Liver (tissue), 9 donors: ENCODE measurements around the gene UGT1A5. TPM values are rescaled to one million over a fixed set of nuclear protein-coding genes. Genes with fewer than 3 reads are reported as not detected.

Experiments used
- DNase-seq: peaks from one replicate; pipeline ENCODE4 v3.0.0-alpha.2; 2017; ENCODE audit warnings: low spot score
- H3K27ac ChIP-seq, 2 donors: one replicate each; pipeline ENCODE4 v1.7.0; 2013; ENCODE audit warnings: inconsistent platforms in 2 of 2, low read length in 2 of 2, control low read depth in 1 of 2, low read depth in 1 of 2, mild to moderate bottlenecking in 1 of 2
- H3K27me3 ChIP-seq, 4 donors: one replicate each; pipeline versions ENCODE4 v1.6.1 to v1.7.0; 2013; ENCODE audit warnings: low read length in 3 of 4, inconsistent platforms in 1 of 4, mild to moderate bottlenecking in 1 of 4, moderate library complexity in 1 of 4; ENCODE audit not compliant: control insufficient read depth in 4 of 4, insufficient read depth in 4 of 4
- H3K36me3 ChIP-seq, 4 donors: one replicate each; pipeline versions ENCODE4 v1.6.1 to v1.7.0; 2013; ENCODE audit warnings: low read length in 3 of 4, mild to moderate bottlenecking in 3 of 4, low read depth in 1 of 4, moderate library complexity in 1 of 4; ENCODE audit not compliant: control insufficient read depth in 4 of 4, insufficient read depth in 3 of 4
- H3K4me1 ChIP-seq, 4 donors: one replicate each; pipeline versions ENCODE4 v1.6.1 to v1.7.0; 2013; ENCODE audit warnings: low read length in 3 of 4, mild to moderate bottlenecking in 3 of 4, moderate library complexity in 1 of 4; ENCODE audit not compliant: control insufficient read depth in 4 of 4, insufficient read depth in 4 of 4
- H3K4me3 ChIP-seq, 3 donors: one replicate each; pipeline versions ENCODE4 v1.6.1 to v1.7.0; 2013; ENCODE audit warnings: low read length in 3 of 3, control low read depth in 1 of 3, low read depth in 1 of 3, mild to moderate bottlenecking in 1 of 3
- H3K9ac ChIP-seq, 2 donors: one replicate each; pipeline ENCODE4 v1.7.0; 2013; ENCODE audit warnings: low read length in 2 of 2, mild to moderate bottlenecking in 2 of 2, moderate library complexity in 2 of 2, control low read depth in 1 of 2, low read depth in 1 of 2
- H3K9me3 ChIP-seq, 4 donors: one replicate each; pipeline versions ENCODE4 v1.6.1 to v1.7.0; 2013; ENCODE audit warnings: low read length in 3 of 4; ENCODE audit not compliant: control insufficient read depth in 4 of 4
- ATF3 ChIP-seq: IDR thresholded peaks from 2 replicates; pipeline ENCODE4 v1.6.1; 2016; ENCODE audit warnings: antibody characterized with exemption
- CTCF ChIP-seq: fragments of 150-350 bp; IDR thresholded peaks from 2 replicates; pipeline ENCODE4 v1.5.1; 2017; ENCODE audit warnings: improper control_type of control experiment, low read depth, low read length; ENCODE audit not compliant: missing input control
- EGR1 ChIP-seq, 2 donors: IDR thresholded peaks; 2 replicates each; pipeline ENCODE4 v1.6.1; 2016 to 2018; ENCODE audit warnings: antibody characterized with exemption in 2 of 2, low read depth in 2 of 2
- FOXA1 ChIP-seq: IDR thresholded peaks from 2 replicates; pipeline ENCODE4 v1.6.1; 2016; ENCODE audit warnings: antibody characterized with exemption
- FOXA2 ChIP-seq: IDR thresholded peaks from 2 replicates; pipeline ENCODE4 v1.6.1; 2016; ENCODE audit warnings: antibody characterized with exemption
- GABPA ChIP-seq, 2 donors: IDR thresholded peaks in 1 of 2; conservative IDR thresholded peaks in 1 of 2; 2 replicates each; pipeline ENCODE4 v1.6.1; 2016; ENCODE audit warnings: antibody characterized with exemption in 2 of 2, mild to moderate bottlenecking in 1 of 2, moderate library complexity in 1 of 2
- HNF4A ChIP-seq, 2 donors: conservative IDR thresholded peaks; 2 replicates each; pipeline ENCODE4 v1.6.1; 2016; ENCODE audit warnings: antibody characterized with exemption in 2 of 2, mild to moderate bottlenecking in 2 of 2
- HNF4G ChIP-seq: IDR thresholded peaks from 2 replicates; pipeline ENCODE4 v1.6.1; 2016; ENCODE audit warnings: antibody characterized with exemption
- JUND ChIP-seq, 2 donors: IDR thresholded peaks; 2 replicates each; pipeline ENCODE4 v1.6.1; 2016; ENCODE audit warnings: antibody characterized with exemption in 2 of 2
- NR2F2 ChIP-seq: IDR thresholded peaks from 2 replicates; pipeline ENCODE4 v1.6.1; 2016; ENCODE audit warnings: antibody characterized with exemption
- RAD21 ChIP-seq, 2 donors: IDR thresholded peaks; 2 replicates each; pipeline ENCODE4 v1.6.1; 2016; ENCODE audit warnings: antibody characterized with exemption in 2 of 2, mild to moderate bottlenecking in 2 of 2
- RXRA ChIP-seq, 2 donors: IDR thresholded peaks; 2 replicates each; pipeline ENCODE4 v1.6.1; 2017 to 2018; ENCODE audit warnings: antibody characterized with exemption in 2 of 2, mild to moderate bottlenecking in 1 of 2
- SP1 ChIP-seq: IDR thresholded peaks from 2 replicates; pipeline ENCODE4 v1.6.1; 2018; ENCODE audit warnings: antibody characterized with exemption, mild to moderate bottlenecking
- TAF1 ChIP-seq: conservative IDR thresholded peaks from 2 replicates; pipeline ENCODE4 v1.6.1; 2016; ENCODE audit warnings: antibody characterized with exemption, mild to moderate bottlenecking
- YY1 ChIP-seq: IDR thresholded peaks from 2 replicates; pipeline ENCODE4 v1.6.1; 2016; ENCODE audit warnings: antibody characterized with exemption, mild to moderate bottlenecking
- WGBS: extraction: QIAGEN DNeasy Blood & Tissue Kit; methylation state at CpG from one replicate; pipeline ENCODE4 v1.1.7; 2013; 5-methylcytosine and 5-hydroxymethylcytosine counted together
- polyA plus RNA-seq, 2 donors: library from polyadenylated mRNA; stranded (reverse) in 1 of 2; unstranded in 1 of 2; fragments of 200-250 nt in 1 of 2; fragments of >200 nt in 1 of 2; fragmentation: Nextera tagmentation in 1 of 2; extraction: Ambion mirVana in 1 of 2; gene quantifications; one replicate each; pipeline versions ENCODE4 v1.2.1 to v1.2.3, GENCODE V29; 2013 to 2015
- total RNA-seq, 2 donors: library from RNA; depleted of rRNA; stranded (reverse); fragments of >200 nt; gene quantifications; one replicate each; pipeline ENCODE4 v1.2.3, GENCODE V29; 2014
- TF ChIP-seq, protein P1 (sequence below): IDR thresholded peaks from 2 replicates; pipeline ENCODE4 v1.6.1; 2016; ENCODE audit warnings: antibody characterized with exemption, mild to moderate bottlenecking
- TF ChIP-seq, protein P2 (sequence below): IDR thresholded peaks from 2 replicates; pipeline ENCODE4 v1.6.1; 2016; ENCODE audit warnings: antibody characterized with exemption
- donor health status: healthy.
- donor health status: healthy.
- donor health status: healthy.
- donor health status: healthy.
- donor health status: healthy.

The UGT1A5 gene
- total and polyA plus RNA-seq, 4 donors = 0.14 to 1.8 (median 1.6) TPM; not detected in 1

DNA sequence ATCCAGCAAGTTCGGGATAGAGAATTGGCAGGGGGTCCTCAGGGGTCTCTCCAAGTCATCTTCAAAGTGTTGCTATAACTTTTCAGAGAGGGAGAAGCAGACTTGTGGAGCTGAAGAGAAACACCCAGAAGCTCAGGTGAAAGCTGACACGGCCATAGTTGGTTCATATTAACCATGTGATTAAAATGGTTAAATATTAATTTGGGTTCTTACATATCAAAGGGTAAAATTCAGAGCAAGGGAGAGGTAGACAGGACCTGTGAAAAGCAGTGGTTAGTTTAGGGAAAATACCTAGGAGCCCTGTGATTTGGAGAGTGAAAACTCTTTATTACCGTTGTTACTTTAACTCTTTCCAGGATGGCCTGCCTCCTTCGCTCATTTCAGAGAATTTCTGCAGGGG is 20.1 kb upstream of the UGT1A5 start, which contains the start of gene UGT1A6:
Gene UGT1A6 (plus strand): TSS at position 243 of the 400 bp plus-strand sequence. CDS start 115 bp downstream, at position 358.
- H3K9ac ChIP-seq = peak within 1 kb of the TSS in 1 of 2 donors; percentile 57
- no peak for DNase-seq
- peak within 1 kb of the TSS; percentile 53 to 76 for H3K27ac ChIP-seq

DNA sequence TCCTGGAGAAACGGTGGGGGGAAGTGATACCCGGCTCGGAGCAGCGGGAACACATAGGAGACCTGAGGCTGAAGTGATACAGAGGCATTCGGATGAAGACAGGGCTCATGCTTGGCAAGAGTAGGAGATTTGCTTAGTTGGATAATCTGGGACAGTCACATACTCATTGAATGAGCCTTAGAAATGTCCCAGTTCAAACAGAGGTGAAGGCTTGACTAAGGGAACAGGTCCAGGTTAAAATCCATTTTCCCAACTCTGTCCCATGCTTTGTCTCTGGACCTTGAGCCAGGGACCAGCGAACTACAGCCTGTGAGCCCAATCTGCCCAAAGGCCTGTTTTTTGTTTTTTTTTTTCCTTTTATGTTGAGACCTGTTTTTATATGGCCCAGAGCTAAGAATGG is 18.7 kb upstream of the UGT1A5 start:
- no peak for DNase-seq
- 25% methylated on average over 6 of the region's 6 CpGs for WGBS
- H3K27ac ChIP-seq = peak overlapping the region; percentile 53 to 76
- no peaks in the 10 kb centered on the region for H3K36me3 ChIP-seq
- no peaks in the 10 kb centered on the region for H3K9me3 ChIP-seq
- peak overlapping the region in 2 of 3 donors; percentile 34 to 56 for H3K4me3 ChIP-seq
- no peaks in the 10 kb centered on the region for H3K27me3 ChIP-seq
- H3K4me1 ChIP-seq = peaks cover 3 to 48% (median 31%) of the 10 kb centered on the region in 4 donors
- peak overlapping the region in 1 of 2 donors; percentile 90 for H3K9ac ChIP-seq
- TF ChIP-seq RXRA (IDR thresholded peaks at IDR 0.05) (peak; percentile 99), EGR1 (IDR thresholded peaks at IDR 0.05; ENCODE audit: low read depth in 2 of 2) (no peak), CTCF (no peak), SP1 (peak; percentile 96), ATF3 (peak; percentile 47), NR2F2 (peak; percentile 88), YY1 (peak; percentile 76), RAD21 (IDR thresholded peaks at IDR 0.05) (peak; percentile 30 to 60), JUND (IDR thresholded peaks at IDR 0.05) (peak; percentile 63 to 84), TAF1 (no peak), GABPA (IDR thresholded peaks at IDR 0.05 in 1 of 2, conservative IDR thresholded peaks at IDR 0.05 in 1 of 2) (no peak), FOXA2 (peak; percentile 62)
- TF ChIP-seq, protein P1, sequence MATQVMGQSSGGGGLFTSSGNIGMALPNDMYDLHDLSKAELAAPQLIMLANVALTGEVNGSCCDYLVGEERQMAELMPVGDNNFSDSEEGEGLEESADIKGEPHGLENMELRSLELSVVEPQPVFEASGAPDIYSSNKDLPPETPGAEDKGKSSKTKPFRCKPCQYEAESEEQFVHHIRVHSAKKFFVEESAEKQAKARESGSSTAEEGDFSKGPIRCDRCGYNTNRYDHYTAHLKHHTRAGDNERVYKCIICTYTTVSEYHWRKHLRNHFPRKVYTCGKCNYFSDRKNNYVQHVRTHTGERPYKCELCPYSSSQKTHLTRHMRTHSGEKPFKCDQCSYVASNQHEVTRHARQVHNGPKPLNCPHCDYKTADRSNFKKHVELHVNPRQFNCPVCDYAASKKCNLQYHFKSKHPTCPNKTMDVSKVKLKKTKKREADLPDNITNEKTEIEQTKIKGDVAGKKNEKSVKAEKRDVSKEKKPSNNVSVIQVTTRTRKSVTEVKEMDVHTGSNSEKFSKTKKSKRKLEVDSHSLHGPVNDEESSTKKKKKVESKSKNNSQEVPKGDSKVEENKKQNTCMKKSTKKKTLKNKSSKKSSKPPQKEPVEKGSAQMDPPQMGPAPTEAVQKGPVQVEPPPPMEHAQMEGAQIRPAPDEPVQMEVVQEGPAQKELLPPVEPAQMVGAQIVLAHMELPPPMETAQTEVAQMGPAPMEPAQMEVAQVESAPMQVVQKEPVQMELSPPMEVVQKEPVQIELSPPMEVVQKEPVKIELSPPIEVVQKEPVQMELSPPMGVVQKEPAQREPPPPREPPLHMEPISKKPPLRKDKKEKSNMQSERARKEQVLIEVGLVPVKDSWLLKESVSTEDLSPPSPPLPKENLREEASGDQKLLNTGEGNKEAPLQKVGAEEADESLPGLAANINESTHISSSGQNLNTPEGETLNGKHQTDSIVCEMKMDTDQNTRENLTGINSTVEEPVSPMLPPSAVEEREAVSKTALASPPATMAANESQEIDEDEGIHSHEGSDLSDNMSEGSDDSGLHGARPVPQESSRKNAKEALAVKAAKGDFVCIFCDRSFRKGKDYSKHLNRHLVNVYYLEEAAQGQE = no peak

More for the DNA sequence above, 20.1 kb upstream of the UGT1A5 start, which contains the start of gene UGT1A6:
- TF ChIP-seq EGR1 (IDR thresholded peaks at IDR 0.05; ENCODE audit: low read depth in 2 of 2) (no peak), FOXA1 (no peak), HNF4A (conservative IDR thresholded peaks at IDR 0.05) (peak; percentile 60 to 84), RAD21 (IDR thresholded peaks at IDR 0.05) (peak in 1 of 2 donors; percentile 22), YY1 (peak; percentile 93), SP1 (peak; percentile 51), RXRA (IDR thresholded peaks at IDR 0.05) (peak; percentile 17 to 74), CTCF (no peak), HNF4G (no peak), FOXA2 (peak; percentile 13), JUND (IDR thresholded peaks at IDR 0.05) (no peak)
- TF ChIP-seq, protein P2, sequence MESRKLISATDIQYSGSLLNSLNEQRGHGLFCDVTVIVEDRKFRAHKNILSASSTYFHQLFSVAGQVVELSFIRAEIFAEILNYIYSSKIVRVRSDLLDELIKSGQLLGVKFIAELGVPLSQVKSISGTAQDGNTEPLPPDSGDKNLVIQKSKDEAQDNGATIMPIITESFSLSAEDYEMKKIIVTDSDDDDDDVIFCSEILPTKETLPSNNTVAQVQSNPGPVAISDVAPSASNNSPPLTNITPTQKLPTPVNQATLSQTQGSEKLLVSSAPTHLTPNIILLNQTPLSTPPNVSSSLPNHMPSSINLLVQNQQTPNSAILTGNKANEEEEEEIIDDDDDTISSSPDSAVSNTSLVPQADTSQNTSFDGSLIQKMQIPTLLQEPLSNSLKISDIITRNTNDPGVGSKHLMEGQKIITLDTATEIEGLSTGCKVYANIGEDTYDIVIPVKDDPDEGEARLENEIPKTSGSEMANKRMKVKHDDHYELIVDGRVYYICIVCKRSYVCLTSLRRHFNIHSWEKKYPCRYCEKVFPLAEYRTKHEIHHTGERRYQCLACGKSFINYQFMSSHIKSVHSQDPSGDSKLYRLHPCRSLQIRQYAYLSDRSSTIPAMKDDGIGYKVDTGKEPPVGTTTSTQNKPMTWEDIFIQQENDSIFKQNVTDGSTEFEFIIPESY = peak; percentile 53
- no peaks in the 10 kb centered on the region for H3K27me3 ChIP-seq
- H3K4me1 ChIP-seq = peaks cover 0 to 40% (median 30%) of the 10 kb centered on the region in 4 donors
- H3K9me3 ChIP-seq = no peaks in the 10 kb centered on the region
- no peaks in the 10 kb centered on the region for H3K36me3 ChIP-seq
- peak within 1 kb of the TSS; percentile 3 to 56 (median 38) for H3K4me3 ChIP-seq
- WGBS = 32% methylated on average over 4 of the region's 4 CpGs
